GM03348 (cell line): Measurements from ENCODE around the gene SUCLA2.
"Not testable (repeated sequence)": the region's sequence is repeated elsewhere in the genome, so short reads cannot be mapped to it uniquely, and the experiment has no call there.

ENCODE experiments used
- DNase-seq: peaks from one replicate; pipeline ENCODE4 v3.0.0; 2012; ENCODE audit warnings: low spot score

The SUCLA2 gene

DNA sequence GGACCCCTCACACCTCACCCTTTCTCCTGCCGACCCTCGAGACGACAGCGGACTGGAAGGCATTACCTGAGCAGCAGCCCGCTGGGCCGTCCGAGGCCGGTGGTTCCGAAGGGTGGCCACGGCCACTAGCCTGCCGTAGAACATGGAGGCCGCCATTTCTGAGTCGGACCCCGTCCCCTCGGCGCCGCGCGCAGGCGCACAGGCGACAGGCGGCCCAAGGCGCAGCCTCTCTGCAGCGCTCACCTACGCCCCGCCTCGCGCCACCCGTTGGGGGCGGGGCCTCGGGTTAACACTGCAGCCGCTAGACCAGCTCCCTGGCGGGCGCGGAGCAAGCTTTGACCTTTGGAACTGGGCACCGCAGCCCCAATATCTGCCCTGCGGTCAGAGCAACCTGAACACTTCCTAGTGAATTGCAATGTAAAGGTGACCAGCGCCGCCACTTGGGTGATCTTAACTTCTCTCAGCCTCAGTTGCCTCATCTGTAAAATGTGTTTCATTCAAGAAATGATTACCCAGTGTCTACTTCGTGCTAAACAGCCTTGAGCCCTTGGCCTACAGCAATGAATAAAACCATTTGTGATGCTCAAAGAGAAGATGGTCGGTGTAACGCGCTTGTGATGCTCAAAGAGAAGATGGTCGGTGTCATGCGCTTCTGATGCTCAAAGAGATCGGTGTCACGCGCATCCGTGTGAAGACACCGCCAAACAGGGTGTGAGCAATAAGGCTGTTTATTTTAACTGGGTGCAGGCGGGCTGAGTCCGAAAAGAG lies at the start of gene SUCLA2:
TSS of gene SUCLA2 (minus strand) at position 160 of the 768 bp plus-strand sequence. CDS start at position 156, 4 bp downstream.
- peak; percentile 100 for DNase-seq

DNA sequence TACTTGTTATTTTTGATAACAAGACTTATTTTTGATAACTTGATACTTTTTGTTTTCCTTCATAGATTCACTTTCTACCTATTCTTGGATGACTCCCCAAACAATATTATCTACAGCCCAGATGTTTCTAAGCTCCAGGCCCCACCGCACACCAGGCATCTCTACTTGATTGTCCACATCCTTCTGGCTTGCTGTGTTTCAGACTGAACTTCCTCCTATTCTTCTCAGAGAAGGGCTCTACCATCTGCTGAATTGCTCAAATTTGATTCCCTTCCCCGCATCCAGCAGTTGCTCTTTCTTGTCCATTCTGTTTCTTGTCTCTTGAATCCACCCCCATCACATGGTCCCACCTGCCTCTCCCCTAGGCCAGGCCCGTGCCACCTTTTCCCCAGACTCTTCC lies 49.5 kb upstream of the SUCLA2 start:
- no peak for DNase-seq

DNA sequence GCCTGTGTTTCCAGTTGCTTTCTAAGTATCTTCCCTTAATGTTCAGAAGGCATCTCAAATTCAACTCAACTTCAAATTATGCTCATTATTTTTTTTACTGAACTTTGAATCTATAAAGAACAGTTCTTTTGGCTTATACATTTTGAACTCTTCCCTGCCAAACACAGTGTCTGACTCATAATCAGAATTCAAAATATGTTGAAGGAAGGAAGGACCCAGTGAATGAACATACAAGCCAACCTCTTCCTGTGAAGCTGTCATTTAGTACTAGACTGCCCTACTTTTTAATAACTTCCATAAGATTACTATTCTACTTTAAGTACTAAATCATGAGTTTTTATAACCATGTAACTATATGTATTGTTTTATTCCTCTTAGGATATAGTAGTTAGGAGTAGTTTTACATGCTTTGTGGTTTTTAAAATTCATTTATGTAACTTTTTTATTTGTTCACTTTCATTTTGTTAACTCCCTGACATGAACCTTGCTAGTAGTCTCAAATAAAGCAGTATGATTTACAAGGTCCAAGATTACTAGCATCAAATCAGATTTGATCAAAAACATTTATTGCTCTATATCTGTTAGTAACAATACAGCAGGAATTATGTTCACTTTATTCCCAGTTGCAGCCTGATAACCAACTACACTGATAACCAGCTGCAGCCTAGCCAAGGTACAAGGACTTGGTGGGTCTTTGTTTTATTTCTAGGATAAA lies 42.9 kb upstream of the SUCLA2 start:
- peak; percentile 65 for DNase-seq

GRCh38 chr13:48042894-48043293 lies 41.8 kb upstream of the SUCLA2 start:
- DNase-seq: no peak

DNA sequence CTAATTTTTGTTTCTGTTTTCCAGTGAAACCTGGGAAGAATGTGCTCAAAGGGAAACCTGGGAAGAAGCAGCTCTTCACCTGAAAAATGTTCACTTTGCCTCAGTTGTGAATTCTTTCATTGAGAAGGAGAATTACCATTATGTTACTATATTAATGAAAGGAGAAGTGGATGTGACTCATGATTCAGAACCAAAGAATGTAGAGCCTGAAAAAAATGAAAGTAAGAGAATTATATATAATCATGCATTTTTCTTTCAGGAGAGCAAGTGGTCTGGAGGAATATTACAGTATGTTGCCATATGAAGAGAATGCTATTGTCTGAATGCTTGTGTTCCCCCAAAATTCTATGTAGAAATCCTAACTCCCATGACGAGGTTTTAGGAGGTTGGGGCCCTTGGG lies 39.8 kb upstream of the SUCLA2 start:
- no peak for DNase-seq

GRCh38 chr13:48040049-48040448 lies 39.0 kb upstream of the SUCLA2 start:
- no peak for DNase-seq

GRCh38 chr13:48038761-48039160 lies 37.7 kb upstream of the SUCLA2 start:
- no peak for DNase-seq

DNA sequence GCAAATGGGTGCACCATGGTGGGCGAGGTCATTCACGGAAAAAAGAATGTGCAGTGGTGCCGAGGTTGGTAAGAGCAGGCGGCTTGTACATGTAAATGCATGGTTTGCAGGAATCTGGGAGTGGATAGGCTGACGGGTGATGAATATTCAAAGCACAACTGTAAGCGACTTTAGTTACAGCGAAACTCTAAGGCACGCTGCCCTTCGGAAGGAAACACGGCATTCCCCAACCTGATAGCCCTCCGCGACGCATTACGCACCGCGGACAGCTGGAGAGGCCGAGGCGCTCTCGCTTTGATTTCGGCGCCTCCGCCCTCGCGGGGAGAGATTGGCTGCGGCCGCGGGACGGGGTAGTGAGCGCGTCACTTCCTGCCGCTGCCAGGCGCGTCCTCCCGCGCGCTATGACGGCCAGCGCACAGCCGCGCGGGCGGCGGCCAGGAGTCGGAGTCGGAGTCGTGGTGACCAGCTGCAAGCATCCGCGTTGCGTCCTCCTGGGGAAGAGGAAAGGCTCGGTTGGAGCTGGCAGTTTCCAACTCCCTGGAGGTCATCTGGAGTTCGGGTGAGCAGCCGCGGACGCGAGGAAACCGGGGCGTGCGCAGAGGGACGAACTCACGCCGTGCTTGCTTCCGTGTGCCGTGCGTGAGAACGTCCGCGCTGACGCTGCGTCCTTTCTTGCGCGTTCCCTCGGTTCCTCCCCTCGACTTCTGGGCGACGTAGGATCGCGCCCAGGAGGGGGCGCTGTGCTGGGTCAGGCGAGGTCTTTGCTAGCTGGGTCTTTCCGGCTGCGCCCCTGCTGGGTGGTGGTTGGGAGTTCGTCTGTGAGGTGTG lies 36.5 kb upstream of the SUCLA2 start, which contains the start of gene NUDT15:
TSS of gene NUDT15 (plus strand) at position 381 of the 828 bp plus-strand sequence. CDS start at position 402, 21 bp downstream.
- DNase-seq: peak; percentile 97

DNA sequence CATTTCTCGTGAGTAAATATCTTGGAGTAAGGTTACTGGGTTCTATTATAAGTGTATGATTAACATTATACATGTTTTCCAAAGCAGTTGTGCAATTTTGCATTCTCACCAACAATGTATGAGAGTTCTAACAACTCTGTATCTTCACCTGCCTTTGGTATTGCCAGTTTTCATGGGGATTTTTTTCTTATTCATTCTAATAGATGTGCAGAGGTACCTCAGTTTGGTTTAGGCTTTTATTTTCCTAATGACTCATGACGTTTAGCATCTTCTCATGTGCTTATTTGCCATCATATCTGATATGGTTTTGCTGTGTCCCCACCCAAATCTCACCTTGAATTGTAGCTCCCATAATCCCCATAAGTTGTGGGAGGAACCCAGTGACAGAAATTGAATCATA lies 28.8 kb upstream of the SUCLA2 start:
- no peak for DNase-seq

DNA sequence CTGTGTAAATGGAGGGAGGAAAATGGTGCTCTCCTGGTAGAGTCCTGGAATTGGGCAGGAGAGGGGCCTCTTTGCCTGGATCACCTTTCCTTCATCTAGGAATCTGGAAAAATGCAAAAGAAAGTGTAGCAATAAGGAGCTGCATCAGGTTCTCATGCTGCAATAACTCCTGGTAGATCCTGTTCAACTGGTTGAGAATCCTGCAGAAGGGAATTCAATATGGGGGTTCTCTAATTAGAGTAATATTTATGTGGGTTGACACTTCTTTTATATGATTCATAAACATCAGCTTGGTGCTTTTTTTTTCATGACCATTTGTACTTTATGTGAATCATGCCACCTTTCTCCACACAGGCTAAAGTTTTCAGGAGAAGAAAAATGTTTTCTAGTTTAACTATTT lies 27.0 kb upstream of the SUCLA2 start:
- no peak for DNase-seq

GRCh38 chr13:48019796-48020195 lies 18.7 kb upstream of the SUCLA2 start:
- DNase-seq: no peak

GRCh38 chr13:48018637-48019036 lies 17.6 kb upstream of the SUCLA2 start:
- no peak for DNase-seq

DNA sequence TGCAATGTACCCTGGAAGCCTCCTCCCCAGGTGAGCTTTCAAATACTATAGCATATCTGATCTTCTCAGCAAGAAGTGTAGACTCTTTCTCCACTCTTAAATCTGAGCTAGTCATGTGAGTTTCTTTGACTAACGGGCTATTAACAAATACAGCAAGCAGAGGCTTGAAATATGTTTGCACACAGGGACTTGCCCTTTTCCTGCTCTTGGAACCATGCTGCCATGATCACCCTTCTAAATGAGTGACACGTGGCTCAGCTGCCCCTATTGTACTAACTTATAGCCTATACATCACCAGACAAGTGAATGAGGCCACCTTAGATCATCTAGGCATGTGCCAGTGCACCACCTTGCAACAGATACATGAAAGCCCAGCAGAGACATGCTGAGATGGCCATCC lies 13.3 kb upstream of the SUCLA2 start:
- no peak for DNase-seq

- no peak for DNase-seq
These were observed 11.6 kb upstream of the SUCLA2 start for GRCh38 chr13:48012668-48013067.

- no peak for DNase-seq
These were observed 9.6 kb upstream of the SUCLA2 start for GRCh38 chr13:48010698-48011097.

DNA sequence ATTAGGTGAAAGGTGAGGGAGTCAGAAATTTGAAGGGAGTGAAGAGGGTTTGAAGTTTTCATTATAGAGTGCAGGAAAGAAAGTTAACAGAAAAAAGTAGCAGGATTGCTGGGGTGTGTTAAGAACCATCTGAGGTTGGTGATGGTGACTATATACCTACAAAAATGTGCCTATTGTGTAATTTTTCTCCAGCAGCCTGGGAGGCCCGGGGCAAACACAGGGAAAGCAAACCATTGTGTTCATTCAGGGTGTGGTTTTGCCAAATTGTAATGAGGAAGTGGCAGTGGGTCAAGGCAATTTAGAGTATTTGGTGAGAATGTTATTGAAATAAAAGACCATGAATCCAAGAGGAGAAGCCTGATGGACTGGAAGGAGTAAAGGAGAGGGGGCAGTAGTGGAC lies 8.2 kb upstream of the SUCLA2 start:
- DNase-seq: peak; percentile 85

GRCh38 chr13:48006396-48006795 lies 5.3 kb upstream of the SUCLA2 start:
- DNase-seq: no peak

DNA sequence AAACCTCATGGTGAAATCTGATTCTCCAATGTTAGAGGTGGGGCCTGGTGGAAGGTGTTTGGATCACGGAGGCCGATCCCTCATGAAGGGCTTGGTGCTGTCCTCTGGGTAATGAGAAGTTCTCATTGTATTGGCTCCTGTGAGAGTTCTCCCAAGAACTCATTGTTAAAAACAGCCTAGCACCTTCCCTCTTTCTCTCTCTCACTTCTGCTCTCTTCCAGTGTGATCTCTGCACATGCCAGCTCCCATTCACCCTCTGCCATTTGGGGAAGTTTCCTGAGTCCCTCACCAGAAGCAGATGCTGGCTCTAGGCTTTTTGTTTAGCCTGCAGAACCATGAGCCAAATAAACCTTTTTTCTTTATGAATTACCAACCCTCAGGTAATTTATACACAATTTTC lies 3.1 kb upstream of the SUCLA2 start:
- DNase-seq: no peak

- not testable (repeated sequence) for DNase-seq
These were observed 926 bp upstream of the SUCLA2 start for GRCh38 chr13:48001999-48002398.

DNA sequence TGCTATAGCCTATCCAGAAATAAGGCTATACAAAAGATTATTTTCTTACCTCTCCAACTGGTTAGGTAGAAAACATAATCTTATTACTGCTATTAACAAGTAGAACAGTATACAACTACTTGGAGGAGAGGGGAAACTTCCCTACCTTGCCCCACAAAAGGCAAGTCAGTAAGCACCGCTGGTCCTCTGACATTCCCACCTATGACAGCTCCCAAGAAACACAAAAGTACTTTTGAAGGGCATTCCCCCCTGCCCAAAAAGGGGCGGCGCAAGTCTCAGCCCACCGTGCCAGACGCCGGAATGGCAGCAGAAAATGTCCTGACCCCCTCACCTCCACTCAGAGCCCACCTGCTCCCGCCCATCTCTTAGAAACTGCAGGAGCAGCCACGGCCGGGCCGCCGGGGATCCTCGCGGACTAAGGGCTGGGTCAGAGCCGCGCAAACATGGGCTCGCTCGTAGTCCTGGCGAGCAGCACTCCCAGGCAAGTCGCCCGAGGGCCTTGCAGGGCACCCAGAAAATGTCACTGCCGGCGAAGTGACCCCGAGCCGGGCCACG lies 437 bp downstream of the SUCLA2 start:
- peak; percentile 47 for DNase-seq

DNA sequence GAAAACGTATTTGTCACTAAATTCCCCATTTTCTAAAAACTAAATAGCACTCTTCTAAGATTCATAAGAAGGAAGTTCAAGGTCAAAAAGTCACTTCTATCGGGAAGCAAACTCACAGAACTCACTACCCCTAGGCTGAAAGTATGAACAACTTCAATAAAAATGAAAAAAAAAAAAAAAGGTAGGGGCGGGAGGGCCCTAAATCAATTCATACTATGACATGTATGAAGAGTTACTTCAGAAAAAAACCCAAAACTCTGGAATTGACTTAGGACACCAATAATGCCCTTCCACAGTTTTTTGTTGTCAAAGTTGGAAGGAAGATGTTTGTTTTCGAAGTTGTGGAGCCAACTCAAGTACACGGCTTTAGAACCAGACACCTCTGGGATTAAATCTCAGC lies 1.1 kb downstream of the SUCLA2 start:
- DNase-seq: no peak

- DNase-seq: no peak
These were observed 3.7 kb downstream of the SUCLA2 start for GRCh38 chr13:47997384-47997783.
